Measurements from ENCODE around the gene CAVIN2. TPM values are rescaled to one million over a fixed set of nuclear protein-coding genes. Genes with fewer than 3 reads are reported as not detected.

CAVIN2 gene
- total and polyA plus RNA-seq, 9 of the 15 experiments (the other 6 are each of a cell fraction or from before 2014, with no cell fraction given), result 20.6 to 92.4 (median 69.0) TPM

GRCh38 chr2:191804766-191805165 is 42.1 kb downstream of the CAVIN2 start (continued):
- TF ChIP-seq HMGXB4 (CRISPR knock-in tag; IDR thresholded peaks at IDR 0.05), result no peak
- TF ChIP-seq ARID2 (IDR thresholded peaks at IDR 0.05), result no peak

GRCh38 chr2:191803007-191803406 is 43.9 kb downstream of the CAVIN2 start:
- in situ Hi-C loops (cut with MboI) (no loop called here), intact Hi-C loops (cut with micrococcal nuclease) (no loop called here)
- no peak overlapping the region for H3K27ac ChIP-seq (ENCODE audit: extremely low read depth, low read depth, low read length)
- FAIRE-seq (no peak), DNase-seq (ENCODE audit: extremely low read depth in 1 of 4, low spot score in 3 of 4) (no peak), ATAC-seq (no peak)
- WGBS (ENCODE audit: insufficient coverage, low coverage, missing lambda C conversion rate), result 0% methylated on average over 1 of the region's 1 CpG
- H3K9me3 ChIP-seq (replicated peaks; ENCODE audit: control insufficient read depth, insufficient read depth, low read depth, low read length), result no peaks in the 10 kb centered on the region
- H4K20me1 ChIP-seq (replicated peaks; ENCODE audit: control insufficient read depth, insufficient read depth, low read length), result no peaks in the 10 kb centered on the region
- ChIA-PET CTCF (ENCODE audit: low intra/inter-chr PET ratio) (no interaction called here), POLR2A (interaction anchor here (2.1 kb wide), 1 partner anchor 9 kb away, joined by 6 read pairs; no protein-coding TSS in a partner anchor)
- no peaks in the 10 kb centered on the region for H3K4me1 ChIP-seq (replicated peaks in 1 of 2; ENCODE audit: control insufficient read depth in 2 of 2, insufficient read depth in 2 of 2, low read length in 2 of 2)
- BruUV-seq (replicated peaks), result no TSS peak
- H3K4me2 ChIP-seq (ENCODE audit: insufficient read depth, low read length), result no peak overlapping the region
- H3K9ac ChIP-seq (ENCODE audit: insufficient read depth in 1 of 2, low read depth in 2 of 2, low read length in 2 of 2), result no peak overlapping the region
- H3K4me3 ChIP-seq, result no peak overlapping the region
- no peaks in the 10 kb centered on the region for H3K27me3 ChIP-seq (ENCODE audit: control insufficient read depth in 2 of 2, insufficient read depth in 2 of 2, low read length in 2 of 2)
- H3K79me2 ChIP-seq (ENCODE audit: control insufficient read depth, insufficient read depth, low read length), result no peaks in the 10 kb centered on the region
- H3K36me3 ChIP-seq (ENCODE audit: control insufficient read depth, insufficient read depth, low read length), result no peaks in the 10 kb centered on the region
- no peaks in the 10 kb centered on the region for H3K9me1 ChIP-seq (ENCODE audit: control insufficient read depth, insufficient read depth, low read length)
- H2AFZ ChIP-seq (ENCODE audit: low read depth, low read length), result no peak overlapping the region
- TF ChIP-seq, protein P1, sequence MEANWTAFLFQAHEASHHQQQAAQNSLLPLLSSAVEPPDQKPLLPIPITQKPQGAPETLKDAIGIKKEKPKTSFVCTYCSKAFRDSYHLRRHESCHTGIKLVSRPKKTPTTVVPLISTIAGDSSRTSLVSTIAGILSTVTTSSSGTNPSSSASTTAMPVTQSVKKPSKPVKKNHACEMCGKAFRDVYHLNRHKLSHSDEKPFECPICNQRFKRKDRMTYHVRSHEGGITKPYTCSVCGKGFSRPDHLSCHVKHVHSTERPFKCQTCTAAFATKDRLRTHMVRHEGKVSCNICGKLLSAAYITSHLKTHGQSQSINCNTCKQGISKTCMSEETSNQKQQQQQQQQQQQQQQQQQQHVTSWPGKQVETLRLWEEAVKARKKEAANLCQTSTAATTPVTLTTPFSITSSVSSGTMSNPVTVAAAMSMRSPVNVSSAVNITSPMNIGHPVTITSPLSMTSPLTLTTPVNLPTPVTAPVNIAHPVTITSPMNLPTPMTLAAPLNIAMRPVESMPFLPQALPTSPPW (CRISPR knock-in tag; IDR thresholded peaks at IDR 0.05), result no peak
- TF ChIP-seq, protein P2, sequence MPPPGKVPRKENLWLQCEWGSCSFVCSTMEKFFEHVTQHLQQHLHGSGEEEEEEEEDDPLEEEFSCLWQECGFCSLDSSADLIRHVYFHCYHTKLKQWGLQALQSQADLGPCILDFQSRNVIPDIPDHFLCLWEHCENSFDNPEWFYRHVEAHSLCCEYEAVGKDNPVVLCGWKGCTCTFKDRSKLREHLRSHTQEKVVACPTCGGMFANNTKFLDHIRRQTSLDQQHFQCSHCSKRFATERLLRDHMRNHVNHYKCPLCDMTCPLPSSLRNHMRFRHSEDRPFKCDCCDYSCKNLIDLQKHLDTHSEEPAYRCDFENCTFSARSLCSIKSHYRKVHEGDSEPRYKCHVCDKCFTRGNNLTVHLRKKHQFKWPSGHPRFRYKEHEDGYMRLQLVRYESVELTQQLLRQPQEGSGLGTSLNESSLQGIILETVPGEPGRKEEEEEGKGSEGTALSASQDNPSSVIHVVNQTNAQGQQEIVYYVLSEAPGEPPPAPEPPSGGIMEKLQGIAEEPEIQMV (tag; conservative IDR thresholded peaks at IDR 0.05; ENCODE audit: low read depth), result no peak
- TF ChIP-seq NFIC (IDR thresholded peaks at IDR 0.05), result no peak
- no peak for TF ChIP-seq ZNF140 (CRISPR knock-in tag; IDR thresholded peaks at IDR 0.05)
- TF ChIP-seq, protein P3, sequence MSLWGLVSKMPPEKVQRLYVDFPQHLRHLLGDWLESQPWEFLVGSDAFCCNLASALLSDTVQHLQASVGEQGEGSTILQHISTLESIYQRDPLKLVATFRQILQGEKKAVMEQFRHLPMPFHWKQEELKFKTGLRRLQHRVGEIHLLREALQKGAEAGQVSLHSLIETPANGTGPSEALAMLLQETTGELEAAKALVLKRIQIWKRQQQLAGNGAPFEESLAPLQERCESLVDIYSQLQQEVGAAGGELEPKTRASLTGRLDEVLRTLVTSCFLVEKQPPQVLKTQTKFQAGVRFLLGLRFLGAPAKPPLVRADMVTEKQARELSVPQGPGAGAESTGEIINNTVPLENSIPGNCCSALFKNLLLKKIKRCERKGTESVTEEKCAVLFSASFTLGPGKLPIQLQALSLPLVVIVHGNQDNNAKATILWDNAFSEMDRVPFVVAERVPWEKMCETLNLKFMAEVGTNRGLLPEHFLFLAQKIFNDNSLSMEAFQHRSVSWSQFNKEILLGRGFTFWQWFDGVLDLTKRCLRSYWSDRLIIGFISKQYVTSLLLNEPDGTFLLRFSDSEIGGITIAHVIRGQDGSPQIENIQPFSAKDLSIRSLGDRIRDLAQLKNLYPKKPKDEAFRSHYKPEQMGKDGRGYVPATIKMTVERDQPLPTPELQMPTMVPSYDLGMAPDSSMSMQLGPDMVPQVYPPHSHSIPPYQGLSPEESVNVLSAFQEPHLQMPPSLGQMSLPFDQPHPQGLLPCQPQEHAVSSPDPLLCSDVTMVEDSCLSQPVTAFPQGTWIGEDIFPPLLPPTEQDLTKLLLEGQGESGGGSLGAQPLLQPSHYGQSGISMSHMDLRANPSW (CRISPR knock-in tag; IDR thresholded peaks at IDR 0.05), result no peak
- TF ChIP-seq MXI1 (IDR thresholded peaks at IDR 0.05; ENCODE audit: low read depth, low read length), result no peak
- no peak for TF ChIP-seq ZNF586 (CRISPR knock-in tag; conservative IDR thresholded peaks at IDR 0.05)
- no peak for TF ChIP-seq HMBOX1 (IDR thresholded peaks at IDR 0.05)

Data from K562 (cell line).